GM20431 (cell line): Measurements from ENCODE around the gene RFX4.

Source experiments
- in situ Hi-C: fragments of 300-500 bp; cut with MseI, MboI; formaldehyde crosslinking; loops from one replicate; pipeline ENCODE4 v1.15.0; 2020; ENCODE audit warnings: low sequenced_read_pairs; ENCODE audit not compliant: unreplicated experiment

RFX4 gene

DNA sequence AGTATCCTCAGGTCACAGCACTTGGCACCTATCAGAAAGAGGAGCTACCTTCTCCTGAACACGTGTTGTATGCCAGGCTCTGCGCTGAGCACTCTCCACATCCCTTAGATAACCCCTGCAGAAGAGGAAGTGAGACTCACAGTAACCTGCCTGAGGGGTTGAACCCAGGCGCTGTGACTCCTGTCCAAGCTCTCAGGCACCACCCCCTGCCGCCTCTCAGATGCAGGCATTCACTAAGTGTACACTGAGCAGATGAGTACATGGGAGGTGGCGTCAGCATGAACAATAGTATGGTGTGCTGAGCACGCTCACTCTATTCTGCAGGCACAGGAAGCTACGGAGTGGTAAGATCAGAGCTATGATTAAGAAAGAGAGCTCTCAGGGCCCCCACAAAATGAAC lies 170.7 kb downstream of the RFX4 start:
- in situ Hi-C loops: no loop called here

- in situ Hi-C loops: no loop called here
Measured at GRCh38 chr12:106754331-106754730, 171.5 kb downstream of the RFX4 start.

DNA sequence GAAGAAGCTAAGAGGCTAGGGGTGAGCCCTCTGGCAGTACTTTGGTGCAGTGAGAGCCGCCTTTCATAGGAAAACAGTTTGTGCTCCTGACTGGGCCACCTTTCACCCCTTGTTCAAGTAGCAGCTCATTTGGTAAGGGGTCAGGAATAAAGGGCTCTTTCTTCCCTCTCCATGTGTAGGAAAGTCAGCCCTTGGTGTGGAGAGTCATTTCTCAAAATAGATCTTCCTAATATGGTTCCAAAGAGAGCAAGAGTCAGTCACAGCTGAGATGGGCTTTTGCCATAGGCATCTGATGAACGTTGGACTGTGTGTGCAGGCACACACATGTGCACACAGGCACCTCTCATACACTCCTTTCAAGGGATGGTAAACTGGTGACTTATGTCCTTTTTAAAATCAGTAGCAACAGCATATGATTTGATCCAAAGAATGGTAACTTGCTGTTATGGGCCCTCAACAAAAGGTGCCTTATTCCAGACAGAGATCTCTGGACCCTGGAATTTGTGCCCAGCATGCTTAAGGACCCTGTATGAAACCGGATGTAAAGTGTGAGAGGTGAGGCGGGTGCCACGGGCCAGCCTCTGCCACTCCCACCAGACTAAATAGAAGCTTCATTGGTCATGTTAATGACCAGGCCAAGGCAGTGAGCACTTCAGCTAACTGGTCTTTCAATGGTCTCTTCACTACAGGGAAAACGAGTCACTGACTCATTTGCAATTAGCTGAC lies 175.0 kb downstream of the RFX4 start:
- in situ Hi-C loops: no loop called here

DNA sequence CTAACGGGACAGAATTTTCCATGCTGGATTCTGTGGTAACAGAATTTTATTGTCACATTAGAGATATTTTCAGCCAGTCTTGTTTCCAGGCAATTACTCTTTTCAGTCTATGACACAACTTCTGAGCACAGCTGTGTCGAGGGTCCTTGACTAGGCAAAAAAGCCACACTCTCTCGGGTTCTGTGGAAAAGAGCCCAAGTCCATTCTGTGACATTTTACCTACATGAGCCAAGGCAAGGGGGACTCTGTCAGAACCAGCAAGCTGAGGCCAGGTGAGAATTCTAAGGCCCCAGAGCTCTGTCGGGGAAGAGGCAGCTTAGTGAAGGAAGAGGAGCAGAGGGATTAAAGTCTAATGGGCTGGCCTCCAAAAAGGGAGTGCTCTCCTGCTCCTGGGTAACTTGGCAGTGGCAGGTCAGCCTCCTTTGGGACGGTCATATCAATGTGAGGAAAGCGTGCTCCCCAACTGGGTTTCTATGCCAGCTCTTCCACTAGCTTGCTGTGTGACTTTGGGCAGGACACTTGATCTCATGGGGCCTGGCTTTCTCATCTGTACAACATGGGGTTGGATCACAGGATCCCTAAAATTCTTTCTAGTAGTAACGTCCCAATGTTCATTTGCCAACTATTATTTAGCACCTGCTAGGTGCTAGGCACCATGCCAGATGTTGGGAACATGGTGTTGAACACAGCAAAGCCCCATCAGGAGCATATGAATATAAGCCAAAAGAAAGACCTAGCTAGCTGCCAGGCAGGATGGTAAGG lies 175.7 kb downstream of the RFX4 start:
- in situ Hi-C loops: no loop called here

- in situ Hi-C loops: no loop called here
Measured at GRCh38 chr12:106759526-106760183, 176.9 kb downstream of the RFX4 start.

GRCh38 chr12:106760184-106760531 lies 177.4 kb downstream of the RFX4 start:
- in situ Hi-C loops: no loop called here

GRCh38 chr12:106764220-106764619 lies 181.4 kb downstream of the RFX4 start:
- in situ Hi-C loops: no loop called here

GRCh38 chr12:106764738-106765137 lies 181.9 kb downstream of the RFX4 start:
- in situ Hi-C loops: no loop called here

DNA sequence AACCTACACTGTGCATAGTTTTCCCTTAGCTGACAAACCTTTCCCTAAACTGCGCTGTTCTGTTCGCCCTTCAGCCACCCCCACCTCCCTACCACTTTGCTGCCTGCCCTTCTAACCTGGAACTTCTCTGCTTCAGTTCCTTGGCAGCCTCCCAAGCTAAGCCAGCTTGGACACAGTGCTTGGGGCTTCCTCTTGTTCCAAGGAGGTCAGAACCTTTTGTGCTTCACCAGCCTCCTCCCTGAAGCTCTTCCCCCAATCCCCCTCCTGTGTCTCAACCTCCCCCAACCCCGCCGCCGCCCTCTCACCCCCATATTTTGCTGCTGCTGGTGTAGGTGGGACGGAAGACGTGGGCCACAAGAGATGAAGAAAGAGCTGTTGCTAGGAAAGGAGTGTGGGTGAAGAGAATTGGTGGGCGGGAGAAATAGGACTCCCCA lies 183.6 kb downstream of the RFX4 start:
- in situ Hi-C loops: no loop called here

DNA sequence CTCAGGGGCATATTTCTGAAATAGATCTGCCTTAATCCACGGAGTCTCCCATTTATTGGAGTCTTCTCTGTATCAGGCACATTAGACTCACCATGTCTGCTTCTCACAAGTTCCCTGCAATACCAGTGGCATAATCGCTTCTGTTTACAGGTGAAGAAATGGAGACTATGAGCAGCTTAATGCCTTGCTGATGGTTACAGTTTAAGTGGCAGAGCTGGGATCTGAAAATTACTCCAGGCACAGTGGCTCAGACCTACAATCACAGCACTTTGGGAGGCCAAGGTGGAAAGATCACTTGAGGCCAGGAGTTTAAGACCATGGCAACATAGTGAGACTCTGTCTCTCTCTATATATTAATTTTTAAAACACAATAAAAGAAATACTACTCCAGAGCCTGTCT lies 184.4 kb downstream of the RFX4 start:
- in situ Hi-C loops: no loop called here

- in situ Hi-C loops: no loop called here
Measured at GRCh38 chr12:106767954-106768822, 185.4 kb downstream of the RFX4 start.

GRCh38 chr12:106769078-106769477 lies 186.3 kb downstream of the RFX4 start:
- in situ Hi-C loops: no loop called here

DNA sequence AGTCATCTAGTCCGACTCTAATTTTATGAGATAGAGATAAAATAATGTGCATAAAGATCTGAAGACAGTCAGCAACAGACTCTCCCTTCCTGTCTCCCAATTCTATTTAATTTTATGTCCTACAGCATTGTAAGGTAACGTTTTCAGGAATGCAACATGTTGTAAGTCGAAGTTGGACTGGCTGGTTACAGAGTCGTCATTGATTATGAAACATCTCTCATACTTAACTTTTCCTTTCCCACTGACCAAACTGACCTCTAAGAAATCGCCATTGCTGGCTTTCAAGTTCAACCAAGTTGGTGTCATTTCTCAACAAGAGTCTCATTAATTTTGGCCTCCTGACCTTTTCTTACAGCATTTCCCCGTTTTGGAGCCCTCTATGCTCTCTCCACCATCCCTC lies 186.7 kb downstream of the RFX4 start:
- in situ Hi-C loops: no loop called here

DNA sequence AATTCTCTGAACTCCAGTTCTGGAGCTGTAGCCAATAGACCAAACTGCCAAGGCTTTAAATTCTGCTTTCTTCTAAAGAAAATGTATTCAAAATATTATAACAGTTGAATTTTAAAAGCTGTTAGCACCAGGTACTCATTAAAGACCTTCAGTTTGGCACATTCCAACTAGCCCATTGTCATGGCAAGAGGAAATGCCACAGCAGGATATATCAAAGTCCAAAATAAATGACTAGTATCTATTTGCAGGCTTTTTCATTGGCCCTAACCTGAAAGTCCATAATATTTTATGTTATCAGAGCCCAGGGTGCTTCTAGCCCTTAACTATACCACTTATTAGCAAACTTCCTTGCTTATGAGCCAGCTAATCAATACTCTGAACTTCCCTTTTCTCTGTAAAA lies 188.6 kb downstream of the RFX4 start:
- in situ Hi-C loops: no loop called here

DNA sequence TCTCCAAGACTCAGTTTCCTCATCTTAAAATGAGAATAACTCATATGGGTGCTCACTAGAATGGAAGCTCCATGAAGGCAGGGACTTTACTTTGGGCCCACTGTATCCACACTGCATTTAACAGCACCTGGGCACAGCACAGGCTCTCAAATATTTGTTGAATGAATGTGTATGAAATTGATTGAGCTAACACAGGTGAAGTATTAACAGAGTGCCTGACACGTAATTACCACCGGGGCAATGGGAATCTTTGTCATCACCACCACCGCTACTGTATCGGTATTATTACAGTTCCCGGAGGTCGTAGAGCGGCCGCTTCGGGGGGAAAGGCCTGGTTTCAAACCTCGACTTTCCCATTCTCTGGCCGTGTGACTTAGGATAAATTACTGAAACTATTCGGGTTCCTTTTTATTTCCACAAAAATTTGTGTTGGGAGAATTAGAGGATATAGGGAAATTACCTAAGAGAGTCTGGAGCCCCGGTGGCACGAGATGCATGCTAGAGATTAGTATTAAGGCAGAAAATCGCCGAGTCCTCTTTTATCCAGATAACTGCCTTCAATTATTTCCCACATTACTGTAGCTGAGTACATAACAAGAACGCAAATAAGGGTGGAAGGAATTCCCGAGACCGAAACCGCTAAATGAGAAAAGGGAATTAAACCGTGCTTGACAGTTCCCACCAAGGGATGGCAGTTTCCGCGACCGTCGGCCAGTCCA lies 190.6 kb downstream of the RFX4 start:
- in situ Hi-C loops: no loop called here

DNA sequence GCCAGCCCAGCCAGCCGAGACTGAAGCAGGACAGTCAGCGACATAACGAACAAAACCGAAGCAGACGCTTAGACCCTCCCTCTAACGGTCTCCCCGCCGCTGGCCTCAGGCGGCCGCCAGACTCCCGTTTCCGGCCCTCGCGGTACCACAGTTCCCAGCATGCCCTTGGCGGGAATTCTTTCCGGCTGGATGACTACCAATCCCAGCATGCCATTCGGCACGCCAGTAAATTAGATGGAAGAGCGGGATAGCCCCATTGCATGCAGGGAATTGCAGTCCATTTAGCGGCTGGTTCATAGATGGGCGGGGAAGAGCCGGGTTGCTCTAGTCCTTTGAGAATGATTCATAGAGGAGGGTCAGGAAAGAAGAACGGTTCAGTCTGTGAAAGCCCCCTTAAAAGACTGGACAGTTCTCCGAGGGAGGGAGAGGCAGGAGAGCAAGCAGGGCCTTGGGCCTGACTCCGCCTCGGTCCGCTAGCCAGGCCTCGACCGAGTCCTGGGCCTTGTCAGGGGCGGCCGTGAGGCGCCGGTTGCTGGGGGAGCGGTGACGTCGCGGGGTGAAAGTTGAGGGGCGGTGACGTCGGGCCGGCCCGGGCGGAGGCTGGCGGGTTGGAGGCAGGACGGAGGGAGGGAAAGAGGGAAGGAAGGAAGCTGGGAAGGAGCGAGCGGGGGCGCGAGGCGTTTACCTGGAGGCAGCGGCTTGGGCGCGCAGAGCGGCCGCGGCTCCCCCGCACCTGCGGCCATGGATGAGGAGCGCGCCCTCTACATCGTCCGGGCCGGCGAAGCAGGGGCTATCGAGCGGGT lies 191.4 kb downstream of the RFX4 start, which contains the start of gene RIC8B:
Gene RIC8B (plus strand): TSS at position 678 of the 803 bp plus-strand sequence. CDS start 64 bp downstream, at position 742.
- in situ Hi-C loops: no loop called here

DNA sequence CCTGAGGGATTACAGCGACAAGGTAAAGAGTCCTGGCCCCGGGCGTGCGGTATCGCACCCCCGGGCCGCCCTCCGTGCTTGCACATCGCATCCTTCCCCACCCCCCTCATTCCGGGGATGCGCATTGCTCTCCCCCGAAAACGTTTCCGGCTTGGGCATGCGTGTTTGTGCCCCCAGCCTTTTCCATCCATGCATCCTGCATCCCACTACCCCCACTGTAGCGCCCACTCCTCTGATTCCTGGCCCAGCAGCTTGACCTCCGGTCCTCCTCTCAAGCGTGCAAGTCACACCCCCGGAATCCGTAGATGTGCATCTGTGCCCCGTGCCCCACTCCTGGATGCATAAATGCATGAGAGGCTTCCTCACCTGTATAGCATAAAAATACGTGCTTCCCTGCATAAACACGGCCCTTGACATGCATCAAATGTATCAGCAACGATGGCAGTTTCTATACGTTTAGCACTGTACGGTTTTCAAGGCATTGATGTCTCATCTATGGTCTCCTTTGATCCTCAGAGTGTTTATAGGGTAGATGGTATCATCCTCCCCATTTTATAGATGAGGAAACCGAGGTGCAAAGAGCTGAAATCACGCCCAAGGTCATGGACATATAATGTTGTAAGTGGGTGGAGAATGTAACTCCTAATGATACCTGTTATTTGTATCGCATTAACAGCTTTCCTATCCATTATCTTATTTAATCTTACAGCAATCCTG lies 192.2 kb downstream of the RFX4 start:
- in situ Hi-C loops: no loop called here

DNA sequence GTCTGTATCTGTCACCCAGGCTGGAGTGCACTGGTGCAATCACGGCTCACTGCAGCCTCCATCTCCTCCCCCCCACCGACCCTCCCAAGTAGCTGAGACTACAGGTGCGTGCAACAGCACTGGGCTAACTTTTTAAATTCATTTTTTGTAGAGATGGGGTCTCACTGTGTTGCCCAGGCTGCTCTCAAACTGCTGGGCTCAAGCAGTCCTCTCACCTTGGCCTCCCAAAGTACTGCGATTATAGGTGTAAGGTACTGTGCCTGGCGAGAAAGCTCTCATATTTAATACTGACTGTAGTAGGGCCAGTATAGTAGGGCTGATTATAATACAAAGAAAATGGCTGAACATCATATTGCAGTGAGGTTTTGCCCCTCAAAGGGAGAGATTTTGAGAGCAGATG lies 194.1 kb downstream of the RFX4 start:
- in situ Hi-C loops: no loop called here
